ENCODE measurements around the gene LHFPL3.

Gene LHFPL3

DNA sequence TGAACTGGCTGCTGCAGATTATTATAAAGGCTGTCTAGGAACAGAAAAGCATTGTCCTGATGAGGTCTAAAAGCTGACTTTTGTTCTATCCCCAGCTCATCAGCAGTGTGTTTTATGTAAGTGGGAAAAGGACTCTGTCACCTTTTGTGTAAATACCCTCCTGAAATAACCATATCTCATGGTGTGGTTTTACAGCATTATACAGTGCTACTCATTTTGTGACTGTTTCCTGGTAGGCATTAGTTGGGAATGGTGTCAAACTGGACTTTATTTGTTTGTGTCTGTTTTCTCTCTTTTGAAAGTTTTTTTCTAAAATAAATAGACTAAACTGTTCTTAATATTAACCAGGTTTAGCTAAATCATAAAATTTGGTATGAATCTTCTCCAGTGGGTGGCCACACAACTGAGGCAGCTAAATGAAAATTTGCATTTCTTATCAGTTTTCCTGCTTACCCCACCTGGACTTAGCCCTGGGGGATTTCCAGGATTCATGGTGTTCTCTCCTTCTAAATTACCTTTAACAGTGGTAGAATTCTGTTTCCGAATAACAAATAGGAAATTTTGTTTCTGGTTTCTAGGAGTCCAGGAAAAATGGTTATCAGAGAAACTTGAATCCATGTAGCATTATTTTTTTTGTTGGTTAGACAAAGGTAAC lies 140.9 kb downstream of the LHFPL3 start:
- in situ Hi-C loops (cut with HindIII; ENCODE audit: low sequenced_read_pairs): no loop called here

- in situ Hi-C loops (cut with HindIII; ENCODE audit: low sequenced_read_pairs): no loop called here
Measured at GRCh38 chr7:104480529-104480928, 152.1 kb downstream of the LHFPL3 start.

GRCh38 chr7:104482362-104483037 lies 154.1 kb downstream of the LHFPL3 start:
- in situ Hi-C loops (cut with HindIII; ENCODE audit: low sequenced_read_pairs): no loop called here

- in situ Hi-C loops (cut with HindIII; ENCODE audit: low sequenced_read_pairs): no loop called here
Measured at GRCh38 chr7:104486931-104487330, 158.5 kb downstream of the LHFPL3 start.

GRCh38 chr7:104487642-104488041 lies 159.2 kb downstream of the LHFPL3 start:
- in situ Hi-C loops (cut with HindIII; ENCODE audit: low sequenced_read_pairs): no loop called here

DNA sequence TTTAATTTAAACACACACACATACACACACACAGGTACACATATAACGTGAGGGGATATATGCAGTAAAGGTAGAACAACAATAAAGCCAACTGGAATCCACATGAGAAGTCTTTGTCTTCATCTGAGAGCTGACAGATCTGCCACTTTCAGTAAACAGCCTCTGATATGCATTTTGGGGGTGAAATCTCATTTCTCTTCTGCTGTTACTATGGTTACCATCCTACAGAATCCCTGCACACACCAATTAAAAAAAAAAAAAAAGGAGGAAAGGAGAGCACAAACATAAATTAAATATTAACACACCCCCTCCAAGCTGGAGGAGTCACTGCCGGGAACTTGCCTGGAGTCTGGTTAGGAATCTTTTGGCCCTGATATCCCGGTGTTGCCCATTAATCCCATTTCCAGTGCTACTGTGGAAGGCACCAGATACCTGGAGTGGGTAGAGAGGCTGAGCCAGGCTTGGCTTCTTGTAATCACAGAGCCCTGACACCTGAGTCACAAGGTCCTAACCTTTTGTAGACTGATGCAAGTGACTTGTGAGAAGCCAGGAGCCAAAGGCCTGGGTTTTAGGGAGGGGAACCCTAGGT lies 169.1 kb downstream of the LHFPL3 start:
- in situ Hi-C loops (cut with HindIII; ENCODE audit: low sequenced_read_pairs): no loop called here

GRCh38 chr7:104499975-104500374 lies 171.6 kb downstream of the LHFPL3 start:
- in situ Hi-C loops (cut with HindIII; ENCODE audit: low sequenced_read_pairs): no loop called here

DNA sequence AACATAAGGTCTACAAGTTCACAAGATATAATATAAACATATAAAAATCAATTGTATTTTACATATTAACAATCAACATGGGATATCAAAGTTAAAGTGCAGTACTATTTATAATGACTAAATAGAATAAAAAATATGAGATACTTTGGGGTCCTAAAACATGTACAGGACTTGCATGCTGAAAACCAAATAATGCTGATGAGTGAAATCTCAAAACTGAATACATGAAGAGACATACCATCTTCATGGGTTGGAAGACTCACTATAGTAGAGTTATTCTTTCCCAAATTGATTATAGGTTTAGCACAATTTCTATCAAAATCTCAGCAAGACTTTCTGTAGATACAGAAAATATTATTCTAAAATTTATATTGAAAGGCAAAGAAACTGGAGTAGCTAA lies 181.5 kb downstream of the LHFPL3 start:
- in situ Hi-C loops (cut with HindIII; ENCODE audit: low sequenced_read_pairs): no loop called here

- in situ Hi-C loops (cut with HindIII; ENCODE audit: low sequenced_read_pairs): no loop called here
Measured at GRCh38 chr7:104524853-104525252, 196.4 kb downstream of the LHFPL3 start.

DNA sequence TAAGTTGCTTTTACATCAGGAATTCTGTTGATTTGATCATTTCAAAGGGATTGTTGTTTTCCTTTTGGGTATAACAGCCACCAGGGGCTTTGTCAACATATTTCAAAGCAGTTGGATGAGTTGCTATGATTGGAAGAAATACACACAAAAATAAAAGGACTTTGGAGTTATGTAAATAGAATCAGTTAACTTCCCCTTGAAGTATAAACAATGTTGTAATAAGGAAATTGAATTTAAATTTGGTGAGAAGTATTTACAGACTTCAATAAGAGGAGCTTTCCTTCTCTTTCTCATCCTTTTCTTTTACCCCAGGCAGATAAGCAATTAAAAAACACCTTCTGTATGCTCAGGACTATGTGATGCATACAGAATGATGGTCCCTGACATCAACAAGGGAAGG lies 199.7 kb downstream of the LHFPL3 start:
- in situ Hi-C loops (cut with HindIII; ENCODE audit: low sequenced_read_pairs): no loop called here

DNA sequence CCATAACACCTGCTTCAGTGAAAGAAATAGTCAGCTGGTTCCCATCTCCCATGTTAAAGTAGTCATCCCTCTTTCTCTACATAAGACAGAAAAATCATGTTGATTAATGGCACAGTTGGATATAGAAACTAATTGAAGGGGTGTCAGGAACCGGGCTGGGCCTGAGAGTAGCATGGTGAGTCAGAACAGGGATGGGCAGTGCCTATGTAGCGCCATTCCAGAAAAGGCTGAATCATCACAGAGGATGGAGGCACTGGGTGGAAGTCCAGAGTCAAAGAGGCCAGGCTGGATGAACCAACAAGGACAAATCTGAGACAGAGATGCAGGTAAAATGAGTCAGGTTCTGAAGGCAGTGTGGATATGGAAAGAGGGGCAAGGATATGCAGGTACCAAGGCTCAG lies 201.2 kb downstream of the LHFPL3 start:
- in situ Hi-C loops (cut with HindIII; ENCODE audit: low sequenced_read_pairs): no loop called here

GRCh38 chr7:104530251-104530650 lies 201.8 kb downstream of the LHFPL3 start:
- in situ Hi-C loops (cut with HindIII; ENCODE audit: low sequenced_read_pairs): no loop called here

DNA sequence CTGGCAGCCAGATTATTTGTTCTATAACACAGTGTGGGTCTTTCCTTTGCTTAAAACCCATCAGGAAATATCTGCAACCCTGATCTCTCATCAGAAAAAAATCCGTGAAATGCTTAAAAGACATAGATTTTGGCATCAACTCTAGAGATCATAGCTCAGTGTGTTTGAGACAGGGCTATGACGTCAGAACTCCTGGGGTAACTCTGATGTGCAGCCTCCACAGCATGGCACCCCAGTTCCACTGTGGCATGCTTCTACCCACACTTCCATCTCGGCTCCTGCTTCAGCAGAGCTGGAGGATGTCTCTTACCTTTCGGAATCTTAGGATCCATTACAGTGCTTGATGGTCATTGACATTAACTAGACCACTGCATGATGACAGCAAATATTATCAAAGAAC lies 205.7 kb downstream of the LHFPL3 start:
- in situ Hi-C loops (cut with HindIII; ENCODE audit: low sequenced_read_pairs): no loop called here

- in situ Hi-C loops (cut with HindIII; ENCODE audit: low sequenced_read_pairs): no loop called here
Measured at GRCh38 chr7:104535841-104536240, 207.4 kb downstream of the LHFPL3 start.

DNA sequence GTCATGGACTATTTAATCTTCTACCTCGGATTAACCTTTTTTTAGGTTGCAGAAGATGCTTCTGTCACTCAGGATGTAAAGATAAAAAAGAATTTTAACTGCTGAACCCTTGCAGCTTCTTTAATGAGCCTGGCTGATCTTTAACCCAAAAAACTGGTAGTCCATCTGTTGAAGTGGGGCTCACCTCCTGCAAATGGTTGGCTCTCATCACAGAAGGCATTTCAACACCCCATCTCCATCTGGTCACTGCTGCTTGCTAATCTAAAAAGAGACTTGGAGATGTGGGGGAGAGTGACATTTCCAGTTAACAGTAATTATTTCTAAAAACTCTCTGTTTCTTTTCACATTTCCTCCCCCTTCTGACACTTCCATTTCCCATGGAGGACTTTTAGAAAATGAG lies 208.6 kb downstream of the LHFPL3 start:
- in situ Hi-C loops (cut with HindIII; ENCODE audit: low sequenced_read_pairs): no loop called here

DNA sequence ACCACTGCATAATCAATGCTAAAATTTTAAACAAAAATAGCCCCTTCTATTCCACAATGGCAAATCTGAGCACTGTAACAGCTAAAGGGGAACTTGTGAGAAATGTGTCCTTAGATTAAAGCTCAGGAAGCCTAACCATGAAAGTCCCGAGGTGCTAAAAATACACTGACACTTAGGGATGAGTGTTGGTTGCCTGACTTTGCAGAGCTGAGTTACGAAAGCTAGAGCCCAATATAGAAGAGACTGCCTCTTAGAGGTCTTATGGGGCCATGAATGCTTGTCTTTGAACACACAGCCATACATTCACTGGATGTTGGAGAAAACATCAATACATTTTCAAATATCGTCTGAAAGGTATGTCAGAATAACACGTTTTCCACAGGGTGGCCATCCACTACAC lies 209.7 kb downstream of the LHFPL3 start:
- in situ Hi-C loops (cut with HindIII; ENCODE audit: low sequenced_read_pairs): no loop called here

DNA sequence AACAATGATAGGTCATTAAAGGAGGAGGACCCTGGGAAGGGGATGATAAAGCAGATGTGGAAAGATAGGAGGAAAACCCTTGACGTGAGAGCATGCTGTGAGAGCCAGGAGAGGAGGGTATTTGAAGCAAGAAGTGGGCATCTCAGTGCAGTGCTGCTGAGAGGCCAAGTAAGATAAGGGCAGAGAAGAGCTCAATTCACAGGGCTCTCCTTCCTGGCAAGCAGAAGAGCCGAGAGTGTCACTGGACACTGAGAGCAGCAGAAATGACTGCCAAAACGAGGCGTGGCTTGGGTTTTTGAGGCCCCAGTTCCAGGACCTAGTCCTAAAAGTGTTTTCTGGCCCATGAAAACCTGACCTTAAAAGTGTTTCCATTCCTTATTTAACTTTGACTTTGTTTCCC lies 213.5 kb downstream of the LHFPL3 start:
- in situ Hi-C loops (cut with HindIII; ENCODE audit: low sequenced_read_pairs): no loop called here

GRCh38 chr7:104548861-104549260 lies 220.5 kb downstream of the LHFPL3 start:
- in situ Hi-C loops (cut with HindIII; ENCODE audit: low sequenced_read_pairs): no loop called here

DNA sequence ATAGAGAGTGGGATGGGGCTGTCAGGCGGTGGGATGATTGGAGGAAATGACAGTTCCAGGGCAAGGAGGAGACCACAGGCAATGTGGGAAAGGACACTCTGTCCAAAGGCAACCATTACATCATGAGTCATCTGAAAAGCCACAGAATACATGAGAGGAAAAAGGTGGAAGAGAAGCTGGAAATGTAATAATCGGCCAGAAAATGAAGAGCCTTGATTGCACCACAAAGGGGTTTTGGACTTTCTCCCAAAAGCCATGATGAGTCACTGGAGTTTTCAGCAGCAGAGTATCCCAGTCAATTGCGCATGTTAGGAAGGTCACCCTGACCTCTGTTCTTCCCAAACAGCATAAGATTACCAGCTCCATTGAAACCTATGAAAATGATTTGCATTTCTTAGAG lies 222.0 kb downstream of the LHFPL3 start:
- in situ Hi-C loops (cut with HindIII; ENCODE audit: low sequenced_read_pairs): no loop called here

DNA sequence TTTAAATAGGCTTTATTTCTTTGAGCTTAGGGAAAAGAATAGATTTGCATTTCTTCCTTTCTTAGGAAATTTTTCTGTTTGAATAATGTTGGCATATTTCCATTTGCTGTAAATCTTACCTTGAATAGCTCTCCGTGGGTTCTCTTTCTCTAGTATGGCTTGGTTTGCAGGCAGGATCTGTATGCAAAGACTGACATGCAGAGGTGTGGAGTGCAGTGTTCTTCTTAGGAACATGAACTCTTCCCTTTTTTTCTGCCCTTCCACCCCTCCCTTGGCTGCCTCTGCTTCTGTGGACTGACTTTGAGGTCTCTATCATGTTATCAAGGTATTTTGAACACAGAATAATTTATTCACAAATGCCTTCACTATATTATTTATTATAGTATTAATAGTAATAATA lies 222.8 kb downstream of the LHFPL3 start:
- in situ Hi-C loops (cut with HindIII; ENCODE audit: low sequenced_read_pairs): no loop called here

GRCh38 chr7:104552102-104552501 lies 223.7 kb downstream of the LHFPL3 start:
- in situ Hi-C loops (cut with HindIII; ENCODE audit: low sequenced_read_pairs): no loop called here

GRCh38 chr7:104553074-104553473 lies 224.7 kb downstream of the LHFPL3 start:
- in situ Hi-C loops (cut with HindIII; ENCODE audit: low sequenced_read_pairs): no loop called here

All from DLD1 (cell line).